ENCODE data around the gene PLD1.

The PLD1 gene

DNA sequence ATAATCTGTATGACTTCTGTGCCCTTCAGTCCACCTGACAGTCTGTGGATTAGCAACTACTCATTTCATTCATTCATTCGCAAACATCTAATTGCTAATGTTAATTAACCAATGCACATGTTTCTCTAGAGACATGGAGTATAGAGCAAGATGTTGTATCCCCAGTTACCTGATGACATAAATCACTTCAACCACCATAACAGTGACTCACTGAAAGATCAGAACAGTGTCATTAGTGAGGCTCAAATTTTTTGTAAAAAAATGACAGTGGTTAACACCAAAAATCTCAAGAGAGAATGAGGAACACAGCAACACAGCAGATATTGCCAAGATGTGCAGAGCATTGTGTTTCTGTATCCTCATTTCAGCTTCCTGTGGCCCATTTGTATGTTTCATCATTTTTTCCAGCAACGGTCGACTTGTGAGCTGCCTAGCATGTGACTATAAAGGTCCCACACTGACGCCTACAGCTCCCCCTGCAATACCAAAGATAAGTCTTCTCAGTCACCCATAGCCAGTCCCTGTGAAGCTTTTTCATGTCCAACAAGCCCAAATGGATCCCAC is 3.7 kb upstream of the PLD1 start:
- TF ChIP-seq, protein P1, sequence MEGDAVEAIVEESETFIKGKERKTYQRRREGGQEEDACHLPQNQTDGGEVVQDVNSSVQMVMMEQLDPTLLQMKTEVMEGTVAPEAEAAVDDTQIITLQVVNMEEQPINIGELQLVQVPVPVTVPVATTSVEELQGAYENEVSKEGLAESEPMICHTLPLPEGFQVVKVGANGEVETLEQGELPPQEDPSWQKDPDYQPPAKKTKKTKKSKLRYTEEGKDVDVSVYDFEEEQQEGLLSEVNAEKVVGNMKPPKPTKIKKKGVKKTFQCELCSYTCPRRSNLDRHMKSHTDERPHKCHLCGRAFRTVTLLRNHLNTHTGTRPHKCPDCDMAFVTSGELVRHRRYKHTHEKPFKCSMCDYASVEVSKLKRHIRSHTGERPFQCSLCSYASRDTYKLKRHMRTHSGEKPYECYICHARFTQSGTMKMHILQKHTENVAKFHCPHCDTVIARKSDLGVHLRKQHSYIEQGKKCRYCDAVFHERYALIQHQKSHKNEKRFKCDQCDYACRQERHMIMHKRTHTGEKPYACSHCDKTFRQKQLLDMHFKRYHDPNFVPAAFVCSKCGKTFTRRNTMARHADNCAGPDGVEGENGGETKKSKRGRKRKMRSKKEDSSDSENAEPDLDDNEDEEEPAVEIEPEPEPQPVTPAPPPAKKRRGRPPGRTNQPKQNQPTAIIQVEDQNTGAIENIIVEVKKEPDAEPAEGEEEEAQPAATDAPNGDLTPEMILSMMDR (conservative IDR thresholded peaks at IDR 0.05; ENCODE audit: low read length): no peak
- no peak for TF ChIP-seq EZH2phosphoT487 (IDR thresholded peaks at IDR 0.05; ENCODE audit: borderline replicate concordance)
- H3F3A ChIP-seq (ENCODE audit: low read depth): no peaks in the 10 kb centered on the region
- H3K36me3 ChIP-seq (ENCODE audit: insufficient read depth, low read length): no peaks in the 10 kb centered on the region
- no peak overlapping the region for H3K4me3 ChIP-seq (ENCODE audit: low read length, poor library complexity, severe bottlenecking)
- no peaks in the 10 kb centered on the region for H3K27me3 ChIP-seq (ENCODE audit: insufficient read depth, low read length, poor library complexity, severe bottlenecking)
- H2AFZ ChIP-seq (ENCODE audit: low read length): no peak overlapping the region
- H3K4me1 ChIP-seq (ENCODE audit: insufficient read depth, low read length, poor library complexity, severe bottlenecking): no peaks in the 10 kb centered on the region
- no peaks in the 10 kb centered on the region for H3K9me2 ChIP-seq (replicated peaks; ENCODE audit: low read depth, low read length)
- no peaks in the 10 kb centered on the region for H3K9me3 ChIP-seq (ENCODE audit: insufficient read depth, low read depth, low read length)
- H3K4me2 ChIP-seq (ENCODE audit: low read depth, low read length, poor library complexity, severe bottlenecking): no peak overlapping the region
- H3K9ac ChIP-seq (ENCODE audit: low read depth, low read length, poor library complexity, severe bottlenecking): no peak overlapping the region
- H4K20me1 ChIP-seq (ENCODE audit: insufficient read depth, low read length, poor library complexity, severe bottlenecking): no peaks in the 10 kb centered on the region
- H3K79me2 ChIP-seq (ENCODE audit: insufficient read depth, low read length): no peaks in the 10 kb centered on the region

DNA sequence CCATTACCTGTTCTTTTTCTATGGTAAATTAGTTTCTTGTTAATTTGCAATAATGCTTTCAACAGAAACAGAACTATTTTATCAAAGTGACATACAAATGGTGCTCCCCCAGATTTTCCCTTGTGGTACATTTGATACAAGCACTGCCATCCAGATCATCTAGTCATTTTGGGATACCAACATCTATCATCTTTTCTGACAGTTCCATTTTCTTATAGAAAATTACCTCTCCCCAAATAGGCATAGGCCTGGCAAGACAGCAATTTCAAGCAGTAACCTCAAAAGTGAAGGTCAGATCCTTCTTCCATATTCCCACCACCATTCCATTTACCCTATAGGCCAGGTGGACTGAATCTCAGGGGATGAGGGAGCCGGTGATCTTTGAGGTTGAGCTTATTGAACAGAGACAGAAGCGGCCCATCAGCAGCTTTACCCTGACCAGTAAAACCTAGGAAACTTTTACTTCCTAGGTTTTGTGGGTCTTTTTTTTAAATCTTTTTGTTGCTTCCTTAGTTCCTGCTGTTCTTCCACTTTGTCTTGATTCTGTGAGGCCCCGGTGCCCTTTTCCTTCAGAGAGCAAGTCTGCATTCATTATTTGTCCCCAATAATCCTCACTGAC is 3.1 kb upstream of the PLD1 start:
- H3K4me2 ChIP-seq (ENCODE audit: low read depth, low read length, poor library complexity, severe bottlenecking): no peak overlapping the region
- no peak overlapping the region for H3K9ac ChIP-seq (ENCODE audit: low read depth, low read length, poor library complexity, severe bottlenecking)
- H3K79me2 ChIP-seq (ENCODE audit: insufficient read depth, low read length): no peaks in the 10 kb centered on the region
- no peaks in the 10 kb centered on the region for H3K27me3 ChIP-seq (ENCODE audit: insufficient read depth, low read length, poor library complexity, severe bottlenecking)
- H3F3A ChIP-seq (ENCODE audit: low read depth): no peaks in the 10 kb centered on the region
- no peak overlapping the region for H3K4me3 ChIP-seq (ENCODE audit: low read length, poor library complexity, severe bottlenecking)
- H2AFZ ChIP-seq (ENCODE audit: low read length): no peak overlapping the region
- TF ChIP-seq, protein P1 (conservative IDR thresholded peaks at IDR 0.05; ENCODE audit: low read length): no peak
- no peak for TF ChIP-seq EZH2phosphoT487 (IDR thresholded peaks at IDR 0.05; ENCODE audit: borderline replicate concordance)
- H3K9me3 ChIP-seq (ENCODE audit: insufficient read depth, low read depth, low read length): no peaks in the 10 kb centered on the region
- no peaks in the 10 kb centered on the region for H4K20me1 ChIP-seq (ENCODE audit: insufficient read depth, low read length, poor library complexity, severe bottlenecking)
- H3K4me1 ChIP-seq (ENCODE audit: insufficient read depth, low read length, poor library complexity, severe bottlenecking): no peaks in the 10 kb centered on the region
- no peaks in the 10 kb centered on the region for H3K36me3 ChIP-seq (ENCODE audit: insufficient read depth, low read length)
- H3K9me2 ChIP-seq (replicated peaks; ENCODE audit: low read depth, low read length): no peaks in the 10 kb centered on the region

DNA sequence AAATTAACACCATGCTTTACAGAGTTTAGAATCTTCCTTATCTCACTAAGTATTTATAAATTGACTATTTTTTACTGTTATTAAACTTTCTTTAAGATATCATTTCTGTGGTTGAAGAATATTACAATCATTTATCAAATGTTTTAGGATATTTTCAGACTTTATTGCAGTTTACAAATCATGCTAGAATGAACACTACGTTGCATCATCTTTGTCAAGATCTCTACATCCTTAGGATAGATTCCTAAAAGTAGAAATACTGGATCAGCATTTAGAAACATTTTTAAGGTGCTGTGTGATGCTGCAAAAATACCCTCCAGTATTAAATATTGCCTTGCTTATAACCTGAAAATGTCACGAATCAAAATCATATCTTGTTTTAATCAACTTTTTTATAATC is 2.5 kb upstream of the PLD1 start:
- no peak overlapping the region for H3K9ac ChIP-seq (ENCODE audit: low read depth, low read length, poor library complexity, severe bottlenecking)
- H3K4me3 ChIP-seq (ENCODE audit: low read length, poor library complexity, severe bottlenecking): no peak overlapping the region
- H3K79me2 ChIP-seq (ENCODE audit: insufficient read depth, low read length): no peaks in the 10 kb centered on the region
- H3K4me1 ChIP-seq (ENCODE audit: insufficient read depth, low read length, poor library complexity, severe bottlenecking): no peaks in the 10 kb centered on the region
- no peaks in the 10 kb centered on the region for H3K9me3 ChIP-seq (ENCODE audit: insufficient read depth, low read depth, low read length)
- no peaks in the 10 kb centered on the region for H3F3A ChIP-seq (ENCODE audit: low read depth)
- no peaks in the 10 kb centered on the region for H3K36me3 ChIP-seq (ENCODE audit: insufficient read depth, low read length)
- no peak overlapping the region for H3K4me2 ChIP-seq (ENCODE audit: low read depth, low read length, poor library complexity, severe bottlenecking)
- no peak for TF ChIP-seq EZH2phosphoT487 (IDR thresholded peaks at IDR 0.05; ENCODE audit: borderline replicate concordance)
- TF ChIP-seq, protein P1 (conservative IDR thresholded peaks at IDR 0.05; ENCODE audit: low read length): no peak
- no peaks in the 10 kb centered on the region for H3K9me2 ChIP-seq (replicated peaks; ENCODE audit: low read depth, low read length)
- H3K27me3 ChIP-seq (ENCODE audit: insufficient read depth, low read length, poor library complexity, severe bottlenecking): no peaks in the 10 kb centered on the region
- H2AFZ ChIP-seq (ENCODE audit: low read length): no peak overlapping the region
- H4K20me1 ChIP-seq (ENCODE audit: insufficient read depth, low read length, poor library complexity, severe bottlenecking): no peaks in the 10 kb centered on the region
